ENCODE results near the gene CAPN13.

Gene CAPN13

GRCh38 chr2:30807249-30807648, at the start of gene CAPN13:
CAPN13 (minus strand) TSS chr2:30807446; CDS start chr2:30787325, 20,121 bp downstream.
- H3K4me3 ChIP-seq (ENCODE audit: low read depth, low read length): no peak within 1 kb of the TSS
- in situ Hi-C loops (cut with HindIII; ENCODE audit: low sequenced_read_pairs): no loop called here
- TF ChIP-seq CTCF (IDR thresholded peaks at IDR 0.05; ENCODE audit: low read depth, low read length, missing control alignments): no peak
- no peak for DNase-seq (ENCODE audit: low read depth)

GRCh38 chr2:30847841-30848240, 40.6 kb upstream of the CAPN13 start:
- TF ChIP-seq CTCF (IDR thresholded peaks at IDR 0.05; ENCODE audit: low read depth, low read length, missing control alignments): no peak
- H3K4me3 ChIP-seq (ENCODE audit: low read depth, low read length): no peak overlapping the region
- DNase-seq (ENCODE audit: low read depth): no peak
- in situ Hi-C loops (cut with HindIII; ENCODE audit: low sequenced_read_pairs): no loop called here

GRCh38 chr2:30847329-30847728, 40.1 kb upstream of the CAPN13 start:
- no peak overlapping the region for H3K4me3 ChIP-seq (ENCODE audit: low read depth, low read length)
- no peak for TF ChIP-seq CTCF (IDR thresholded peaks at IDR 0.05; ENCODE audit: low read depth, low read length, missing control alignments)
- in situ Hi-C loops (cut with HindIII; ENCODE audit: low sequenced_read_pairs): no loop called here
- DNase-seq (ENCODE audit: low read depth): no peak

GRCh38 chr2:30828586-30828985, 21.3 kb upstream of the CAPN13 start:
- TF ChIP-seq CTCF (IDR thresholded peaks at IDR 0.05; ENCODE audit: low read depth, low read length, missing control alignments): no peak
- no peak for DNase-seq (ENCODE audit: low read depth)
- no peak overlapping the region for H3K4me3 ChIP-seq (ENCODE audit: low read depth, low read length)
- in situ Hi-C loops (cut with HindIII; ENCODE audit: low sequenced_read_pairs): no loop called here

- no peak overlapping the region for H3K4me3 ChIP-seq (ENCODE audit: low read depth, low read length)
- DNase-seq (ENCODE audit: low read depth): no peak
- in situ Hi-C loops (cut with HindIII; ENCODE audit: low sequenced_read_pairs): no loop called here
- TF ChIP-seq CTCF (IDR thresholded peaks at IDR 0.05; ENCODE audit: low read depth, low read length, missing control alignments): no peak
Measured at GRCh38 chr2:30826916-30827315, 19.7 kb upstream of the CAPN13 start.

- no peak for TF ChIP-seq CTCF (IDR thresholded peaks at IDR 0.05; ENCODE audit: low read depth, low read length, missing control alignments)
- DNase-seq (ENCODE audit: low read depth): no peak
- in situ Hi-C loops (cut with HindIII; ENCODE audit: low sequenced_read_pairs): no loop called here
- no peak overlapping the region for H3K4me3 ChIP-seq (ENCODE audit: low read depth, low read length)
Measured at GRCh38 chr2:30826481-30826880, 19.2 kb upstream of the CAPN13 start.

- in situ Hi-C loops (cut with HindIII; ENCODE audit: low sequenced_read_pairs): no loop called here
- H3K4me3 ChIP-seq (ENCODE audit: low read depth, low read length): no peak overlapping the region
- no peak for TF ChIP-seq CTCF (IDR thresholded peaks at IDR 0.05; ENCODE audit: low read depth, low read length, missing control alignments)
- no peak for DNase-seq (ENCODE audit: low read depth)
Measured at GRCh38 chr2:30823452-30823851, 16.2 kb upstream of the CAPN13 start.

Data from astrocyte of the cerebellum (primary cell).